Neutrophil (primary cell): Measurements from ENCODE around the gene CCDC146.

Experiments
- H3K27ac ChIP-seq: fragments of 200-600 bp; sonication (generic); 2 replicates; pipeline ENCODE4 v1.5.1; 2016; ENCODE audit warnings: mild to moderate bottlenecking, moderate library complexity
- H3K27me3 ChIP-seq: fragments of 200-600 bp; sonication (generic); 2 replicates; pipeline ENCODE4 v1.6.0; 2016; ENCODE audit warnings: mild to moderate bottlenecking
- H3K36me3 ChIP-seq: fragments of 200-600 bp; sonication (generic); 2 replicates; pipeline ENCODE4 v1.5.1; 2017
- H3K4me1 ChIP-seq, 2 experiments: fragments of 200-600 bp in 1 of 2; sonication (generic) in 1 of 2; 1 replicate in 1 of 2; 2 replicates in 1 of 2; pipeline versions ENCODE4 v1.5.1 to v1.6.1; 2013 to 2016; ENCODE audit warnings: low read depth in 1 of 2, low read length in 1 of 2, mild to moderate bottlenecking in 1 of 2, moderate library complexity in 1 of 2; ENCODE audit not compliant: control insufficient read depth in 1 of 2, insufficient read depth in 1 of 2
- H3K4me3 ChIP-seq, 2 experiments: fragments of 200-600 bp in 1 of 2; sonication (generic) in 1 of 2; 1 replicate in 1 of 2; 2 replicates in 1 of 2; pipeline ENCODE4 v1.5.1; 2013 to 2016; ENCODE audit warnings: low read depth in 1 of 2, low read length in 1 of 2, mild to moderate bottlenecking in 1 of 2, moderate library complexity in 1 of 2
- H3K9me3 ChIP-seq: fragments of 200-600 bp; sonication (generic); 2 replicates; pipeline ENCODE4 v1.5.1; 2016
- TF ChIP-seq, protein P1 (sequence below): fragments of 200-600 bp; sonication (generic); IDR thresholded peaks from 2 replicates; pipeline ENCODE4 v1.5.1; 2016; ENCODE audit warnings: antibody characterized with exemption

Gene CCDC146

DNA sequence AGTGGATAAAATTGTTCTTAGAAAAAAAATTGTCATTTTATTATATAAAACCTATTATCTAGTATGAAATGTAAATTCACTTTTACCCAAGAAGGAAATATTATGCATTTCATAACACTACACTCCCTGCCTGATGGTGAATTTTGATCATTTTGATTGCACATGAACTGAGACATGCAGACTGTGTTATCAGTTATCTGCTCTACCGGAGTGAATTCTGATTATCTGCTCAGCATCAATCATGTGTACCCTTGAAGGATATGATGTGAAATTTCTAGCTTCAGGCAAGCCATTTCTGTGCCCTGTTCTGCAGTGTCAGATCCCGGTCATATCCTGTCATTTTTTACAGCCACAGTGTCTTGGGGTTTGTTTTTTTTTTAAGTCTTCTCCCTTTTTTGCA is 162.2 kb downstream of the CCDC146 start:
- Histone ChIP-seq H3K27ac (no peak overlapping the region), H3K4me3 (no peak overlapping the region), H3K27me3 (no peaks in the 10 kb centered on the region), H3K36me3 (no peaks in the 10 kb centered on the region), H3K4me1 (peaks cover 5 to 10% of the 10 kb centered on the region in 2 experiments), H3K9me3 (no peaks in the 10 kb centered on the region)
- TF ChIP-seq, protein P1, sequence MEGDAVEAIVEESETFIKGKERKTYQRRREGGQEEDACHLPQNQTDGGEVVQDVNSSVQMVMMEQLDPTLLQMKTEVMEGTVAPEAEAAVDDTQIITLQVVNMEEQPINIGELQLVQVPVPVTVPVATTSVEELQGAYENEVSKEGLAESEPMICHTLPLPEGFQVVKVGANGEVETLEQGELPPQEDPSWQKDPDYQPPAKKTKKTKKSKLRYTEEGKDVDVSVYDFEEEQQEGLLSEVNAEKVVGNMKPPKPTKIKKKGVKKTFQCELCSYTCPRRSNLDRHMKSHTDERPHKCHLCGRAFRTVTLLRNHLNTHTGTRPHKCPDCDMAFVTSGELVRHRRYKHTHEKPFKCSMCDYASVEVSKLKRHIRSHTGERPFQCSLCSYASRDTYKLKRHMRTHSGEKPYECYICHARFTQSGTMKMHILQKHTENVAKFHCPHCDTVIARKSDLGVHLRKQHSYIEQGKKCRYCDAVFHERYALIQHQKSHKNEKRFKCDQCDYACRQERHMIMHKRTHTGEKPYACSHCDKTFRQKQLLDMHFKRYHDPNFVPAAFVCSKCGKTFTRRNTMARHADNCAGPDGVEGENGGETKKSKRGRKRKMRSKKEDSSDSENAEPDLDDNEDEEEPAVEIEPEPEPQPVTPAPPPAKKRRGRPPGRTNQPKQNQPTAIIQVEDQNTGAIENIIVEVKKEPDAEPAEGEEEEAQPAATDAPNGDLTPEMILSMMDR, result no peak

DNA sequence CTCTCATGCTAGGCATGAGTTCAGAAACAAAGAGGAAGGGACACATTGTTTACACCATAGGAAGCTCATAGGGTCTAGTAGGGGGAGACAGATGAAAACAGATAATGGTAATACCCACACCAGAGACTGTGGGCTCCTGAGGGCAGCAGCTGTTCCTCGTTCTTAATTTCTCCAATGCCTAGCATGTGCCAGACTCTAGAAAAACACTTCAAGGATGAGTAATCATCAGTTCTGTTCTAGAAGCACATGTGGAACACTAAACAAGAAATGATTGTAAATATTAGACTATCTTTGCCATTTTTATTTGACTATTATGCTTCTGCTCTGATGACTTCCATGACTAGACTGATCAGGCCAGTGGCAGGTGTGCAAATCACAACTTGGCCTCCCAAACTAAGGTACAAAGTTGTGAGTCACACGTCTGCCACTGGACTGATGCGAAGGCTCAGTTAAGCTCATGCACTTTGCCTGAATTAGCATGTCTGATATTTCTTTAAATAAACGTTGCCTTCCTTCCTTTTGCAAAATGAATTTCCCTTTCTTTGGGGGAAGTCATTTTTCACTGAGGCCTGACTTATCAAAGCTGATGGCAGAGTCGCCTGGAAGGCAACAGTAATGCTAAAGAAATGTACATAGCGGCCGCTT is 166.4 kb downstream of the CCDC146 start:
- Histone ChIP-seq H3K27ac (no peak overlapping the region), H3K4me1 (peaks cover 14 to 18% of the 10 kb centered on the region in 2 experiments), H3K36me3 (no peaks in the 10 kb centered on the region), H3K9me3 (no peaks in the 10 kb centered on the region), H3K4me3 (no peak overlapping the region), H3K27me3 (no peaks in the 10 kb centered on the region)
- TF ChIP-seq, protein P1, result no peak

DNA sequence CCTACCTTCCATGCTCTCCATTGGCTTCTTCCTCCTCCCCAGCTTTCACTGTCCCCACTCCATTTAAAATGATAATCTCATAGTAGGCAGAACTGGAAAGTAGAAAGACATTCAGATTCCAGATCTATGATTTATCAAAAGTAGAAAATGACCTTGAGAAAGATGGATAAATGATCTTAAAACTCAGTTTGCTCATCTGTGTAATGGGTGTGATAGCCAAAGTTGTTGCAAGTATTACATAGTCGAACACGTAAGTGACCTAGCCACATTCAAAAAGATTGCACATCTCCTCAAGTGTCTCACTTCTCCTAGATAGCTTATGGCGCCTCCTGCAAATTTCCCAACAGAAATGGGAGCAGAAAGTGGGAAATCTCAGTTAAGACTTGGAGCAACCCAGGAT is 167.0 kb downstream of the CCDC146 start:
- TF ChIP-seq, protein P1, result no peak
- Histone ChIP-seq H3K27ac (no peak overlapping the region), H3K9me3 (no peaks in the 10 kb centered on the region), H3K4me1 (peaks cover 14 to 18% of the 10 kb centered on the region in 2 experiments), H3K27me3 (no peaks in the 10 kb centered on the region), H3K36me3 (no peaks in the 10 kb centered on the region), H3K4me3 (no peak overlapping the region)

DNA sequence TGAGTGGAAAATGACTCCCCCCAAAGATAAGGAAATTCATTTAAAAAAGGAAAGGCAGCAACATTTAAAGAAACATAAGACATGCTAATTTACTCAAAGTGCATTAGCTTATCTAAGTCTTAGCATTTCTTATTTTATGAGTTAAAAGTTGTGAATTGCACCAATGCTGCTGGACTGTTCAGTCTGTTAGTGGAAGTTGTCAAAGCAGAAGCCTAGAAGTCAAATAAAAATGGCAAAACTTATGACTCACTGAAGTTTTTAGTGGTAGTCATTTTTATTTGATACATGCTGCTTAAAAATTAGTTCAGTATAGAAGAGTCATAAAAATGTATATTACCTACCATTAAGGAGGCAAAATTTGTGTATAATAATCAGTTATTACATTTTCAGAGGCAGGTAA is 168.0 kb downstream of the CCDC146 start:
- Histone ChIP-seq H3K4me1 (peaks cover 14 to 18% of the 10 kb centered on the region in 2 experiments), H3K27me3 (no peaks in the 10 kb centered on the region), H3K9me3 (no peaks in the 10 kb centered on the region), H3K27ac (no peak overlapping the region), H3K4me3 (no peak overlapping the region), H3K36me3 (no peaks in the 10 kb centered on the region)
- TF ChIP-seq, protein P1, result no peak

DNA sequence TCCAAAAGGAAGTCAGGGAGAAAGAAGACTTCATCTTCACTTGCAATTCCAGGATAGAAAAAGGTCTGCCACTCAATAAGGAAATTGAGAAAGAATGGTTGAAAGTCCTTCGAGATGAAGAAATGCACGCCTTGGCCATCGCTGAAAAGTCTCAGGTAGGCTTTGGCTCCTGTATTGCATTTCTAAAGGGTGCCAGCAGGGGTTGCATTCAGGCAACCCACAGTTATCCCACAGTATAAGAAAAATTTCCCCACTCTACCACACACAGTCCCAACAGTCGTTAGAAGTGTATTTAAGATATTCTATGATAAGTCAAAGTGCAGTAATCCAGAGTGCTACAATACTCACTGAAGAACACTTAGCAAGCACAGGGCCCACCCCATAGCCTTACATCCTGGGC is 170.6 kb downstream of the CCDC146 start:
- no peak overlapping the region for H3K4me3 ChIP-seq
- TF ChIP-seq, protein P1, result no peak
- peaks cover 14 to 18% of the 10 kb centered on the region in 2 experiments for H3K4me1 ChIP-seq
- no peaks in the 10 kb centered on the region for H3K36me3 ChIP-seq
- H3K27ac ChIP-seq, result no peak overlapping the region
- H3K9me3 ChIP-seq, result no peaks in the 10 kb centered on the region
- H3K27me3 ChIP-seq, result no peaks in the 10 kb centered on the region
